Endothelial cell of hepatic sinusoid (primary cell): ENCODE results near the gene GP9.

Experiments used
- in situ Hi-C: cut with HindIII; loops from 2 replicates; pipeline ENCODE4 v1.10.0; 2017; ENCODE audit warnings: low sequenced_read_pairs

Gene GP9

GRCh38 chr3:129060276-129061022 lies at the start of gene GP9:
GP9 (plus strand) TSS chr3:129060779; CDS start chr3:129061740, 961 bp downstream.
- in situ Hi-C loops = loop anchor here (25.0 kb wide), 1 partner anchor 177 kb away; the partner anchor contains the start of gene COPG1

GRCh38 chr3:129013491-129013891 lies 47.1 kb upstream of the GP9 start:
- in situ Hi-C loops = loop anchor here (10.0 kb wide), 1 partner anchor 71 kb away; no protein-coding TSS in a partner anchor

GRCh38 chr3:129014148-129014547 lies 46.4 kb upstream of the GP9 start:
- in situ Hi-C loops = loop anchor here (10.0 kb wide), 1 partner anchor 71 kb away; no protein-coding TSS in a partner anchor

- in situ Hi-C loops = loop anchor here (5.0 to 10.0 kb wide), 2 partner anchors 33 to 70 kb away; no protein-coding TSS in a partner anchor
Observed at GRCh38 chr3:129014793-129015345, 45.7 kb upstream of the GP9 start.

GRCh38 chr3:129015388-129016105 lies 45.0 kb upstream of the GP9 start:
- in situ Hi-C loops = loop anchor here (5.0 to 10.0 kb wide), 2 partner anchors 33 to 69 kb away; no protein-coding TSS in a partner anchor

GRCh38 chr3:129016356-129016719 lies 44.2 kb upstream of the GP9 start:
- in situ Hi-C loops = loop anchor here (5.0 to 10.0 kb wide), 2 partner anchors 34 to 68 kb away; no protein-coding TSS in a partner anchor

GRCh38 chr3:129016720-129017483 lies 43.7 kb upstream of the GP9 start:
- in situ Hi-C loops = loop anchor here (5.0 to 10.0 kb wide), 2 partner anchors 35 to 68 kb away; no protein-coding TSS in a partner anchor

- in situ Hi-C loops = loop anchor here (5.0 to 10.0 kb wide), 2 partner anchors 35 to 67 kb away; no protein-coding TSS in a partner anchor
Observed at GRCh38 chr3:129017484-129017899, 43.1 kb upstream of the GP9 start.

- in situ Hi-C loops = loop anchor here (5.0 to 10.0 kb wide), 2 partner anchors 36 to 67 kb away; no protein-coding TSS in a partner anchor
Observed at GRCh38 chr3:129018271-129018670, 42.3 kb upstream of the GP9 start.

GRCh38 chr3:129018751-129019150 lies 41.8 kb upstream of the GP9 start:
- in situ Hi-C loops = loop anchor here (5.0 to 10.0 kb wide), 2 partner anchors 36 to 66 kb away; no protein-coding TSS in a partner anchor

- in situ Hi-C loops = loop anchor here (5.0 to 10.0 kb wide), 2 partner anchors 37 to 66 kb away; no protein-coding TSS in a partner anchor
Observed at GRCh38 chr3:129019266-129019665, 41.3 kb upstream of the GP9 start.

- in situ Hi-C loops = no loop called here
Observed at GRCh38 chr3:129020691-129021090, 39.9 kb upstream of the GP9 start.

GRCh38 chr3:129021140-129021551 lies 39.4 kb upstream of the GP9 start:
- in situ Hi-C loops = no loop called here

- in situ Hi-C loops = no loop called here
Observed at GRCh38 chr3:129022114-129023007, 38.2 kb upstream of the GP9 start.

- in situ Hi-C loops = no loop called here
Observed at GRCh38 chr3:129023008-129023358, 37.6 kb upstream of the GP9 start.

- in situ Hi-C loops = no loop called here
Observed at GRCh38 chr3:129023909-129024308, 36.7 kb upstream of the GP9 start.

- in situ Hi-C loops = no loop called here
Observed at GRCh38 chr3:129025108-129025507, 35.5 kb upstream of the GP9 start.

- in situ Hi-C loops = no loop called here
Observed at GRCh38 chr3:129025691-129026435, 34.7 kb upstream of the GP9 start.
